Measurements from ENCODE around the gene VIPAS39. TPM values are rescaled to one million over a fixed set of nuclear protein-coding genes. Genes with fewer than 3 reads are reported as not detected.
A peak's percentile ranks its signal among the peaks of the same experiment; 100 is the strongest.

Gene VIPAS39
- total RNA-seq, 1 donor from 2014 or later: 29.7 TPM

- Mint-ChIP-seq H3K4me3 (no peak overlapping the region), H3K9me3 (no peaks in the 10 kb centered on the region), H3K36me3 (peaks cover 19% of the 10 kb centered on the region), H3K27ac (peak overlapping the region; percentile 63), H3K4me1 (no peaks in the 10 kb centered on the region), H3K27me3 (ENCODE audit: insufficient read depth, low read depth) (peaks cover 6% of the 10 kb centered on the region)
- no peaks in the 10 kb centered on the region for H3K36me3 ChIP-seq
- no peaks in the 10 kb centered on the region for H4K20me1 ChIP-seq (ENCODE audit: low read depth)
- H3K79me2 ChIP-seq (ENCODE audit: low read depth): no peaks in the 10 kb centered on the region
- no peaks in the 10 kb centered on the region for H3K27me3 ChIP-seq
- no peak for DNase-seq (ENCODE audit: low spot score)
- H3K9me3 ChIP-seq (ENCODE audit: low read depth): no peaks in the 10 kb centered on the region
- H3K27ac ChIP-seq: no peak overlapping the region
- TF ChIP-seq, protein P1, sequence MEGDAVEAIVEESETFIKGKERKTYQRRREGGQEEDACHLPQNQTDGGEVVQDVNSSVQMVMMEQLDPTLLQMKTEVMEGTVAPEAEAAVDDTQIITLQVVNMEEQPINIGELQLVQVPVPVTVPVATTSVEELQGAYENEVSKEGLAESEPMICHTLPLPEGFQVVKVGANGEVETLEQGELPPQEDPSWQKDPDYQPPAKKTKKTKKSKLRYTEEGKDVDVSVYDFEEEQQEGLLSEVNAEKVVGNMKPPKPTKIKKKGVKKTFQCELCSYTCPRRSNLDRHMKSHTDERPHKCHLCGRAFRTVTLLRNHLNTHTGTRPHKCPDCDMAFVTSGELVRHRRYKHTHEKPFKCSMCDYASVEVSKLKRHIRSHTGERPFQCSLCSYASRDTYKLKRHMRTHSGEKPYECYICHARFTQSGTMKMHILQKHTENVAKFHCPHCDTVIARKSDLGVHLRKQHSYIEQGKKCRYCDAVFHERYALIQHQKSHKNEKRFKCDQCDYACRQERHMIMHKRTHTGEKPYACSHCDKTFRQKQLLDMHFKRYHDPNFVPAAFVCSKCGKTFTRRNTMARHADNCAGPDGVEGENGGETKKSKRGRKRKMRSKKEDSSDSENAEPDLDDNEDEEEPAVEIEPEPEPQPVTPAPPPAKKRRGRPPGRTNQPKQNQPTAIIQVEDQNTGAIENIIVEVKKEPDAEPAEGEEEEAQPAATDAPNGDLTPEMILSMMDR (IDR thresholded peaks at IDR 0.05): no peak
- TF ChIP-seq EZH2phosphoT487 (IDR thresholded peaks at IDR 0.05) (no peak), EZH2 (IDR thresholded peaks at IDR 0.05) (no peak)
- no peak overlapping the region for H3K4me3 ChIP-seq
- H3K4me1 ChIP-seq: peaks cover 2% of the 10 kb centered on the region
- no peak overlapping the region for H3K9ac ChIP-seq
- no peak overlapping the region for H3K4me2 ChIP-seq
- no peak overlapping the region for H2AFZ ChIP-seq (replicated peaks)
- H3F3A ChIP-seq (ENCODE audit: low read depth): peaks cover 9% of the 10 kb centered on the region
Measured at GRCh38 chr14:77470224-77470870, 12.9 kb upstream of the VIPAS39 start.

- no peak for DNase-seq (ENCODE audit: low spot score)
- no peak overlapping the region for H3K4me3 Mint-ChIP-seq
- peaks cover 2% of the 10 kb centered on the region for H3K4me1 ChIP-seq
- peaks cover 5% of the 10 kb centered on the region for H3K27me3 Mint-ChIP-seq (ENCODE audit: insufficient read depth, low read depth)
- no peaks in the 10 kb centered on the region for H4K20me1 ChIP-seq (ENCODE audit: low read depth)
- H3K27ac ChIP-seq: peak overlapping the region; percentile 29
- peaks cover 4% of the 10 kb centered on the region for H3K36me3 ChIP-seq
- TF ChIP-seq EZH2phosphoT487 (IDR thresholded peaks at IDR 0.05) (no peak), EZH2 (IDR thresholded peaks at IDR 0.05) (no peak)
- TF ChIP-seq, protein P1 (IDR thresholded peaks at IDR 0.05): no peak
- no peaks in the 10 kb centered on the region for H3K27me3 ChIP-seq
- H3K36me3 Mint-ChIP-seq: peaks cover 24% of the 10 kb centered on the region
- no peak overlapping the region for H3K4me2 ChIP-seq
- H3K27ac Mint-ChIP-seq: no peak overlapping the region
- H3K79me2 ChIP-seq (ENCODE audit: low read depth): no peaks in the 10 kb centered on the region
- H3K9me3 Mint-ChIP-seq: no peaks in the 10 kb centered on the region
- H3K9me3 ChIP-seq (ENCODE audit: low read depth): no peaks in the 10 kb centered on the region
- no peak overlapping the region for H2AFZ ChIP-seq (replicated peaks)
- H3K4me3 ChIP-seq: no peak overlapping the region
- H3K9ac ChIP-seq: no peak overlapping the region
- H3K4me1 Mint-ChIP-seq: no peaks in the 10 kb centered on the region
- H3F3A ChIP-seq (ENCODE audit: low read depth): peaks cover 9% of the 10 kb centered on the region
Measured at GRCh38 chr14:77469539-77469938, 12.1 kb upstream of the VIPAS39 start.

DNA sequence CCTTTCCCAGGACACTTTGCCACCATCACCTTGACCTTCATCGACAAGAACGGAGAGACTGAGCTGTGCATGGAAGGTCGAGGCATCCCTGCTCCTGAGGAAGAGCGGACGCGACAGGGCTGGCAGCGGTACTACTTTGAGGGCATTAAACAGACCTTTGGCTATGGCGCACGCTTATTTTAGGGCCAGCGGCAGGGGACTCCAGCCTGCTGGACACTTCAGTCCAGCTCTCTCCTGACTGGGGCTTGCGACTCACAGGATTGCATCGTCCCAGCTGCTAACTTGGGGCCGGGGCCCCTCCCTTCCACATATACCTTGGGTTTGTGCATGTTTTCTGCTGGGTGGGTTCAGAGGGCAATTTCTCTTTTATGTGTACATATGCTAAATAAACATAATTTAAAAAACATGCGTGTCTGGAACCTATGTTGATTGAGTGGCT, 11.7 kb upstream of the VIPAS39 start:
- H2AFZ ChIP-seq (replicated peaks): no peak overlapping the region
- H3K36me3 ChIP-seq: peaks cover 4% of the 10 kb centered on the region
- H3K4me3 ChIP-seq: no peak overlapping the region
- peak overlapping the region; percentile 28 for H3K4me3 Mint-ChIP-seq
- peaks cover 24% of the 10 kb centered on the region for H3K36me3 Mint-ChIP-seq
- H3K27me3 ChIP-seq: no peaks in the 10 kb centered on the region
- peak overlapping the region; percentile 29 for H3K27ac ChIP-seq
- H3K27me3 Mint-ChIP-seq (ENCODE audit: insufficient read depth, low read depth): peaks cover 1% of the 10 kb centered on the region
- no peaks in the 10 kb centered on the region for H3K9me3 Mint-ChIP-seq
- H3K4me1 Mint-ChIP-seq: no peaks in the 10 kb centered on the region
- H3F3A ChIP-seq (ENCODE audit: low read depth): peaks cover 9% of the 10 kb centered on the region
- no peak for DNase-seq (ENCODE audit: low spot score)
- H3K79me2 ChIP-seq (ENCODE audit: low read depth): no peaks in the 10 kb centered on the region
- H3K9ac ChIP-seq: no peak overlapping the region
- H3K27ac Mint-ChIP-seq: no peak overlapping the region
- peaks cover 2% of the 10 kb centered on the region for H3K4me1 ChIP-seq
- TF ChIP-seq EZH2 (IDR thresholded peaks at IDR 0.05): no peak
- no peak for TF ChIP-seq EZH2phosphoT487 (IDR thresholded peaks at IDR 0.05)
- no peaks in the 10 kb centered on the region for H3K9me3 ChIP-seq (ENCODE audit: low read depth)
- H4K20me1 ChIP-seq (ENCODE audit: low read depth): no peaks in the 10 kb centered on the region
- H3K4me2 ChIP-seq: no peak overlapping the region

DNA sequence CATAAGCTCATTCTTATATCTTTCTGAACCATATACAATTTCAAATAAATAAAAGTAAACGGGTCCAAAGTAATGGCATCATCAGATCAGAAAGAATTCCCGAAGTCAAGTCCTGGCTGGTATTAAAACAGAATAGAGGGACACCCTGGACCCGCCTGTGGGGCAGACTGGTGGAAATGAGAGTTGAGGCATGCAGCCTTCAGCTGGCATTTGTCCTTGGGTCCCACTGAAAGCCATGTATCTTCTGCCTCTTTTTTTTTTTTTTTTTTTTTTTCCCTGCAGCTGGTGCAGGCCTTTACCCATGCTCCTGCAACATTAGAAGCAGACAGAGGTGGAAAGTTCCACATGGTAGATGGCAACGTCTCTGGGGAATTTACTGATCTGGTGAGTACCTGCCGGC, 10.4 kb upstream of the VIPAS39 start:
- no peak overlapping the region for H3K4me3 ChIP-seq
- Mint-ChIP-seq H3K4me1 (no peaks in the 10 kb centered on the region), H3K9me3 (no peaks in the 10 kb centered on the region), H3K27me3 (ENCODE audit: insufficient read depth, low read depth) (no peaks in the 10 kb centered on the region), H3K4me3 (no peak overlapping the region), H3K27ac (no peak overlapping the region), H3K36me3 (peaks cover 29% of the 10 kb centered on the region)
- H4K20me1 ChIP-seq (ENCODE audit: low read depth): no peaks in the 10 kb centered on the region
- H3K9me3 ChIP-seq (ENCODE audit: low read depth): no peaks in the 10 kb centered on the region
- H3K9ac ChIP-seq: no peak overlapping the region
- H3F3A ChIP-seq (ENCODE audit: low read depth): peaks cover 9% of the 10 kb centered on the region
- TF ChIP-seq EZH2 (IDR thresholded peaks at IDR 0.05) (no peak), EZH2phosphoT487 (IDR thresholded peaks at IDR 0.05) (no peak)
- TF ChIP-seq, protein P1 (IDR thresholded peaks at IDR 0.05): no peak
- H3K4me2 ChIP-seq: no peak overlapping the region
- H2AFZ ChIP-seq (replicated peaks): no peak overlapping the region
- no peak overlapping the region for H3K27ac ChIP-seq
- H3K27me3 ChIP-seq: no peaks in the 10 kb centered on the region
- H3K79me2 ChIP-seq (ENCODE audit: low read depth): no peaks in the 10 kb centered on the region
- peaks cover 2% of the 10 kb centered on the region for H3K4me1 ChIP-seq
- H3K36me3 ChIP-seq: peaks cover 4% of the 10 kb centered on the region
- DNase-seq (ENCODE audit: low spot score): no peak

Data from neural progenitor cell (in vitro differentiated cells).